Endometrial microvascular endothelial cells (primary cell): Measurements from ENCODE around the gene PLEKHH2. TPM values are rescaled to one million over a fixed set of nuclear protein-coding genes. Genes with fewer than 3 reads are reported as not detected.

Experiments used
- in situ Hi-C: cut with HindIII; loops from 2 replicates; pipeline ENCODE4 v1.10.0; 2017; ENCODE audit warnings: low sequenced_read_pairs, low pct_unique_long_range_greater_than_20kb; ENCODE audit errors: inconsistent ontology term
- total RNA-seq: library from RNA; depleted of rRNA; stranded (reverse); fragments of >200 nt; gene quantifications from one replicate; pipeline ENCODE4 v1.2.3, GENCODE V29; 2015; ENCODE audit errors: inconsistent ontology term

PLEKHH2 gene
- total RNA-seq, 1 donor from 2014 or later = 1.0 TPM

- in situ Hi-C loops = no loop called here
These were observed 154.1 kb downstream of the PLEKHH2 start for GRCh38 chr2:43791035-43791765.

DNA sequence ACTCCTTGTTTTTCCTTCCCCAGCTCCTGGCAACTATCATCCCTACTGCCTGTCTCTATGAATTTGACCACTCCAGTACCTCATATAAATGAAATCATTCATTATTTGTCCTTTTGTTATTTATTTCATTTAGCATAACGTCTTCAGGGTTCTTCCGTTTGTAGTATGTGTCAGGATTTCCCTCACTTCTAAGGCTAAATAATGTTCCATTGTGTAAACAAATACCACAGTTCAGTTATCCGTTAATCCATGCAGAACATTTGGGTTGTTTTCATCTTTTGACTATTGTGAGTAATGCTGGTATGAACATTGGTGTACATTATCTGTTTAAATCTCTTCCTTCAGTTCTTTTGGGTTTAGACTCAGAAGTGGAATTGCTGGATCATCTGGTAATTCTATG, 155.6 kb downstream of the PLEKHH2 start:
- in situ Hi-C loops = no loop called here

- in situ Hi-C loops = no loop called here
These were observed 157.9 kb downstream of the PLEKHH2 start for GRCh38 chr2:43794956-43795355.

DNA sequence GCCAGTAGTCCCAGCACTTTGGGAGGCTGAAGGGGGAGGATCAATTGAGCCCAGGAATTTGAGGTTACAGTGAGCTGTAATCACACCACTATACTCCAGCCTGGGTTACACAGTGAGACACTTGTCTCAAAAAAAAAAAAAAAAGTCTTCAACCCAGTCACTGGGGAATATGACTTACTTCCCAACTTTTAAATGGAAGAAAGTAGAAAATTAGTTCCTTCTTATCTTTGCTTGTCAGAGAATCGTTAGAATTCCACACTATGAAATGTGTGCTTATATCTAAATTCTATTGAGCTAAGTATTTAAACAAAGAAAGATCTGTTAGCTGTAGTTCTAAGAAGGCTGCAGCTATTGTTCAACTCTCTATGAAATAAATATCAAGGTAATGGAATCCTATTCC, 159.1 kb downstream of the PLEKHH2 start:
- in situ Hi-C loops = no loop called here

GRCh38 chr2:43798300-43798699, 161.2 kb downstream of the PLEKHH2 start:
- in situ Hi-C loops = no loop called here

DNA sequence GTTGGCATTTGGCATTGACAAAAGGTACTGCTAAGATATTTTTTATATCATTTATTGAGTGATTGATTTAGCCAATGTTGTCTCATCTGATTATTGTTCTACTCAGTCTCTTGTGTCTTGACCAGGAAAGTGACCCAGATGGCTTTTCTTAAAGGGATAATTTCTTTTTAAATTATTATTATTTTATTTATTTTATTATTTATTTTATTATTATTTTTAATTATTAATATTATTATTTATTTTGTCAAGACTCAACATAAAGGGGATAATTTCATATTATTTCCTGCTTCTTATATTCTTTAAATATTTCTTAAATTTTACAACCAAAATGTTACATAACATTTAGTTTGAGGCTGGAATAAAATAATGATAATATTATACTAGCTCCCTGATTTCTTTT, 163.8 kb downstream of the PLEKHH2 start:
- in situ Hi-C loops = no loop called here

DNA sequence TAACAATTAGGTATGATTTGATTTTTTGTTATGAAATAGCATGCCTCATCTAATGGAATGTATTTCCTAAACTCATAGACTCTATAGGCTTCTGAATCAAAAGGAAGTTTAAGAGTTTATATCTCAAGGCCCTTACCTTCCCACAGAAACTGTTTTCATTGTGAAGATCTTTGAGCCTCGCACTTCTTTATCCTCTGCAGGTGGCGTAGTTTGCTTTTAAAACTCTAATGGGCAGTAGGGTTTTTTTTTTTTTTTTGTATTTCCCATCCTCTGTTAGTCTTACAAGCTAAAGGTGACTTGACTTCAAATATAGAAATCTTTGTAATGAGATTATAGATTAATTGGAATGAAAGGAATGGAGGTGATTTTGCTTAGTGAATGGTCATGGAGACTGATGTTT, 165.1 kb downstream of the PLEKHH2 start:
- in situ Hi-C loops = no loop called here

- in situ Hi-C loops = no loop called here
These were observed 166.1 kb downstream of the PLEKHH2 start for GRCh38 chr2:43803113-43803512.

GRCh38 chr2:43806719-43807031, 169.6 kb downstream of the PLEKHH2 start:
- in situ Hi-C loops = no loop called here

DNA sequence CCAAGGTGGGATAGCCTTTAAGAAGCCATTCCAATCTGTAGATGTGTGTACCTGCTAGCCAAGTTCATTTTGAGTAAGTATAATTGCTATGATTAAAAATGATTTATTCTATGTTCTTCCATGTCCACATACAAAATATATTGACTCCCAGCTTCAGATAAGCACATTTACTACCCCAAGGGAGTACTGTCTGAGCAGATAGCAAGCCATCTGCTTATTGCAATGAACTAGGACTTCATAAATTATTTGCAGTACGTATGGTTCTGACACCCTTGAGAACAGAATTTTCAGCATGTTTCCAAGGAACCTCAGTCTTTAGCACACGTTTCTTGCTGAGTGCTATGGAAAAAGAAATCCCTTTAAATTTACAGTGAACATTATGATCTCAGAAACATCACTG, 173.4 kb downstream of the PLEKHH2 start:
- in situ Hi-C loops = no loop called here

DNA sequence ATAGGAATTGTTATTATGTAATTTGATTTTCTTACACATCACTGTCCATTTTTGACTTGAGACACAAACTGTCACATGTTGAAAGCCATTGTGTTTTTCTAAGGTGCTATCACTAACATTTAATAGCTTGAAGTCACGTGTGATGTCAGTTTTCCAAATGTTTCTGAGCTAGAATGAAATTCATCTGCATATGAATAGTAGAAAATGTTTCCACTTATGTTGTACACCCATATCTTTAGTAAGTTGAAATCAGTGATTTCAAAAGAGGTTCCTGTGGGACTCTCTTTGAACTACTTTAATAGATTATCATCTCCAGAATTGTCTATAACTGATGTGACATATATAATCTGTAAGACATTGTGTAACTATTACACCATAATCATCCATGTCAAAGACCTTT, 173.8 kb downstream of the PLEKHH2 start:
- in situ Hi-C loops = no loop called here

GRCh38 chr2:43812006-43812405, 174.9 kb downstream of the PLEKHH2 start:
- in situ Hi-C loops = no loop called here

DNA sequence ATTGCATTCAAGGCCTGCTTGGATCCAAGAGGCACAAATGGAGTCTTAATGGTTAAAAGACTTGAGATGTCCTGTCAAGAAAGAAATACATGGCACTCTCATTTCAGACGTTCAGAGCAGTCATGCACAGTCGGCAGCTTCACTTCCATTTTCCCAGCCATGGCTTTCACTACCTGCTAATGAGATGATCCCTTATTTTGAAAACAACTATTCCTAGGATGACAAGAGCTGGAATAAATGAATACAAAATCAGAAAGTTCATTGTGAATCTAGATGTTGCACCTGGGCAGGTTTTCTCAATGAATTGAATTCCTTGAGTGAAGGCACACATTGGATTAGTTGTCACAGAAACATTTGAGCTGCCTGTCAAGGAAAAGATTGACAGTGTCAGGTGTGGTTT, 175.9 kb downstream of the PLEKHH2 start:
- in situ Hi-C loops = no loop called here

DNA sequence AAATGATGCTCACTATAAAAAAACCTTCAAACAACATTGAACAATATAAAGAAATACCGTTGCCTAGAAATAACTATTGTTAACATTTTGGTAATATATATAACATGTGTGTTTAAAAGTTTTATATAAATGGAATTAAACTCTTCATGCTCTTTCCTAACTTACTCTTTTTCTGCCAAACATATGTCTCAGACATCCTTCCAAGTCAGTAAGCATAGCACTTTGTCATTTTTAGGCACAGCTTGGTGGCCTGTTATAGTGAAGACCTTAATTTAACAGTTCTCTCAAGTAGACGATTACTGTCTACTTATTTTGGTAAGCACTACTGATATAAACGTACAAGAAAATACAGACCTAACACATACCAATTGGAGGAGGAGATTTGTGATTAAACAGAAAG, 177.7 kb downstream of the PLEKHH2 start:
- in situ Hi-C loops = no loop called here

Other genes with a start within 250 kb of the PLEKHH2 start
- 24.1 TPM for gene THADA, start 41.2 kb upstream of the PLEKHH2 start, total RNA-seq
- gene C1GALT1C1L, start 39.2 kb downstream of the PLEKHH2 start, total RNA-seq = 0.37 TPM
- 10.8 TPM for gene DYNC2LI1, start 136.8 kb downstream of the PLEKHH2 start, total RNA-seq
- not detected for gene ABCG5, start 201.6 kb downstream of the PLEKHH2 start, total RNA-seq
- gene ABCG8, start 201.7 kb downstream of the PLEKHH2 start, total RNA-seq = not detected